Activated T-cell treated with anti-CD3 and anti-CD28 coated beads for 4 hours (primary cell): ENCODE data around the gene PRKAB1.

ENCODE experiments used
- DNase-seq: peaks from one replicate; pipeline ENCODE4 v3.0.0-alpha.2; 2020

The PRKAB1 gene

DNA sequence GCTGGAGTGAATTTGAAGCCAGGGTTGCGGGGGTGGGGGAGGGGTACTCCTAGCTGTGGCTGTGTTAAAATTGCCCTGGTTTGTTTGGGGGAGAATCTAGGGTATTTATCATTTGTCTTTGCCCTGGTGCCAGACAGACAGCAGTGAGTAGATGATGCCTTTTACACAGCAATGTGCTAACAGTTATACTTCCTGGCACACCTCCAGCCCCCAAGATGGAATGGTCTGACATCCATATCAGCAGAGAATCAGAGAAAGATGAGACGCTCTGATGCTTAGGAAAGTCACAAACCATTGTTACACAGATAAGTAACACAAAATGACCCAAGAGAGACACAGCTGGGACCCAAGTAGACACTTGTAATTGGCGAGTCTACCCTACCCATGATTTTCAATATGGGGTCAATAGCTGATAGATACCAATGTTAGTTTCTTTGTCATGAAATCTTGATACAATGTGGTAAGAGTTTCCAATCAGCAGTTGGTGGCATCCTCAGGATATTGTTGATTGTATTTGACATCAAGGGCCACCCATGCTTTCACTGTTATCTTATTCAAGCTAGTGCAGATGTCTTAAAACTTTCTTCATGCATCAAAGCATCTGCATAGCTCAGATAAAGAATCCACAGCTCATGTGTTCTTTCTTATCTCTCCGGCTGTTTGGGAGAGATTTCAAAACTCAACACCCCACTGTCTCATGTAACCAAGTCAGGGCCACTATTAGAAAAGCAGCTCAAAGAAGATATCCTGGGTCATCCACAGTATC is 2.6 kb upstream of the PRKAB1 start:
- DNase-seq = no peak

- no peak for DNase-seq
These were observed 1.6 kb upstream of the PRKAB1 start for GRCh38 chr12:119666226-119666795.

DNA sequence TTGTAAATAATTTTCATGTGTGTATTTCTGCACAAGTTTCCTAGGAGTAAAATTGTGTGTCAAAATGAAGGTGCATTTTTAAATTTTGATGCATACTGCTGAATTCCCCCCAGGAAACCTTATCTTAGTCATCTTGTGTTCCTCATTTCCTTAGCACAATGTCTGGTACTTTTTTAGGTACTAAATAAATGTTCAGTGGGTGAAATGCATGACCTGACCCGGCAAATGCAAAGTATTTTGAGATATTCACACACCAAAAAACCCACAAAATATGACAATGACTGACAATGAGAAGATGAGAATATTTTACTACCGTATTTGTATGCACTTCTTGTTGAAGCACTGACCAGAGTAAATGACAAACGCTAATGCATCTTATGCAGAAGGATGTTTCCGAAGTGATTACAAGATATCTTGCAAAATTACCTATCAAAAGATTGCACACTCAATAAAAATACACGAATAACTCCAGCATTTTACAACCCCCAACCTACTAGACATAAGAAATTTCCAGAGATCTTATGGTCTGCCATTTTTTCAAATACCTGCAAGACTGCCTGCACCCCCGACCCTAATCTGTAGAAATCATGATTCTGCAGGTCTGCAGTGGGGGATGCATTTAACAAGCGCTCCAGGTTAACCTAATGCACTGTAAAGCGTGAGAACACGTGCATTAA is 895 bp upstream of the PRKAB1 start:
- DNase-seq = no peak

DNA sequence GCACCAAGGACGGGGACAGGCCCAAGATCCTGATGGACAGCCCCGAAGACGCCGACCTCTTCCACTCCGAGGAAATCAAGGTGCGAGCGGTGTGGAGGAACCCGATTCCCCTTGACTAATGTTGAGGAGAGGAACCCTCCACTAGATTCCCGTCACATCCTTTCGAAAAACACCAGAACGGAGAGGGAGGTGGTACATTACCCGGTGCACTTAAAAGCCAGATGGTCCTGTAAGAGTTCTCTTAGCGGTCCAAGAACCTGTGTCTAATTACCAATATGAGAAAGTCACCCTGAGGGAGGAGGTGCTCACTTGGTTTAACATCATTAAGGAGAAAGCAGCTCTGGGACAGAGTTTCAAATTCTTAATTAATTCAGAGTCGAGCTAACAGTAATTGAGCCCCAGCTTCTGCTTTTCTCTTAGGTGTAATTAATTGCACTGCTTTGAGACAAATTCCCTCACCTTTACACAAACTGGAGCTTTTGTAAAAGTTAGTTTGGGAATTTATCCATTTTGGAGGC is 450 bp downstream of the PRKAB1 start:
- DNase-seq = no peak

GRCh38 chr12:119669744-119670472 is 2.0 kb downstream of the PRKAB1 start:
- no peak for DNase-seq

- DNase-seq = no peak
These were observed 3.1 kb downstream of the PRKAB1 start for GRCh38 chr12:119671070-119671469.

DNA sequence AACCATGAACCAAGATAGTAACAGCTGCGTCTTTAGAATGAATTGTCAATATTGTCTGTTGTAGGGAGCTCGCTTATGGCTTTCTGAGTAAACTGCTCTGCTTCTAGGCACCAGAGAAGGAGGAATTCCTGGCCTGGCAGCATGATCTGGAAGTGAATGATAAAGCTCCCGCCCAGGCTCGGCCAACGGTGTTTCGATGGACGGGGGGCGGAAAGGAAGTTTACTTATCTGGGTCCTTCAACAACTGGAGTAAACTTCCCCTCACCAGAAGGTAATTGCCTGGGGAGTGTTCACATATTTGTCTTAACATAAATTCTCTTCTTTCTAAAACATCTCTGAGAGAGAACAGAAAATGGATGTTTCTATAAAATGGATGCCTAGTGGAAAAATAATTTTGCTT is 4.3 kb downstream of the PRKAB1 start:
- DNase-seq = no peak

DNA sequence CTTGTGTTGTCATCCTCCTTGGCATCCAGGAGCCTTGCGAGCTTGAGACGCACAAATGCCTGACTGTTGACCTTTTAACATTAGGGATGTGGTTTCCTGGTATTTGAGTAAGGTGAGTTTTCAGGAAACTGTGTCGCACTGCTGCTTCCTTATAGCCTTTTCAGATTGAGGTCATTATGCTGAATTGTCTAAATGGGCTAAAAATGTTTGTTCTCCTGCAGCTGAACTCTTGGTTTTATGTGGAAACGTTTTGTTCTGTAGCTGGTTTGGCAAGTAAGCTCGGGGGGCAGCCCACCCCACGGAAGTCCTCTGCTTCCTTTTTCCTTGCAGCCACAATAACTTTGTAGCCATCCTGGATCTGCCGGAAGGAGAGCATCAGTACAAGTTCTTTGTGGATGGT is 5.7 kb downstream of the PRKAB1 start:
- DNase-seq = no peak

DNA sequence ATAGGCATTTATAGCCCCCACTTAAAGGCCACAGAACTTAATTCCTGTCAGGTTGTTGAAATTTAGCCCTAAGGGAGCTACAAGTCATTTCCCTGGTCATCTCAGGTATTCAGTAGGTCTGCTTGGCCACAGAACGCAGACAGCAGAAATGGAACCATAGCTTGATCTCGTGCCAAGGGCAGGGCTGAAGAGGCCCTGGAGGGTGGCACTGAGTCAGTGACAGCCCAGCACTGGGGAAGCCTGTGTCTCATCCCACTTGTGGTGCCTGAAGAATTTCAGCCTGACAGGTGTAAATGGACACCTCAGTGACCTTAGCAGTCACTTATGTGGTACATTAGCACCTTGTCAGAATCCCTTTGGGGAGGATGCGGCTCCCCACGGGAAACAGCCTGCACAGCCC is 6.6 kb downstream of the PRKAB1 start:
- DNase-seq = no peak

GRCh38 chr12:119676022-119676421 is 8.1 kb downstream of the PRKAB1 start:
- no peak for DNase-seq

- no peak for DNase-seq
These were observed 8.6 kb downstream of the PRKAB1 start for GRCh38 chr12:119676573-119676972.

GRCh38 chr12:119678459-119678858 is 10.5 kb downstream of the PRKAB1 start:
- no peak for DNase-seq

DNA sequence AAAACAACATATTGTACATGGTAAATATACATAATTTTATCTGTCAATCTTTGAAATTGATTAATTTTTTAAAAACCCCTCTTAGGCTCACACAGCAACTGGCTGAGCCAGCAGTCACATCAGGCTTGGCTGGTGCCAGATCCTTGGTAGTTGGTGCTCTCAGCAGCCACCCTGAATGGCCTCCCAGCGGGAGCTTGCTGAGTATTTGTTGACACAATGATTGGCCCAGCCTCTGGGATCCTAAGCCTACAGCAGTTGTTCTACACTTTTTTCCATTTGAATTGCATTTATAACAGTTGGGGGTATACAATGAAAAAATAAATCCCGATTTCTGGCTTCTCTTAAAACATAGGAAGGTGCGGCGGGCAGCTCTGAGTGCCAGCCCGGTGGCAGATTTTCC is 11.1 kb downstream of the PRKAB1 start:
- no peak for DNase-seq

GRCh38 chr12:119679490-119679889 is 11.6 kb downstream of the PRKAB1 start:
- no peak for DNase-seq

DNA sequence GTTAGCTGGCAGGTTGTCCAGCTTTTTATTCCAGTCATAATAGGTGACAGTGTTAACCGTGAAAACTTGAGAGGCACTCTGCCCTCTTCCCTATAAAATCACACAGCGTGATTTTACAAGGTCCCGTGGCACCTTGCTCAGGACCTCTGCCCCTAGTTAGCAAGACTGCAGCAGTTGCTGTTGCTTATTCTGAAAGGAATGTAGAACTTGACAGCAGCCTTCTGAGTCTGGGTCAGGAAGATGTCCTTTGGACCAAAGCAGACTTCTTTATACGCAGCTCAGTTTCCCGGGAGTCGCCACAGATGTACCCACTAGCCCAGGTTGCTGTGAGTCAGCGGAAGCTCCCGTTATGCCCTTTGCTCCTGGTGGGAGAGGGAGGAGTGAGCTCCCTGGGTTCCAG is 13.2 kb downstream of the PRKAB1 start:
- DNase-seq = no peak

DNA sequence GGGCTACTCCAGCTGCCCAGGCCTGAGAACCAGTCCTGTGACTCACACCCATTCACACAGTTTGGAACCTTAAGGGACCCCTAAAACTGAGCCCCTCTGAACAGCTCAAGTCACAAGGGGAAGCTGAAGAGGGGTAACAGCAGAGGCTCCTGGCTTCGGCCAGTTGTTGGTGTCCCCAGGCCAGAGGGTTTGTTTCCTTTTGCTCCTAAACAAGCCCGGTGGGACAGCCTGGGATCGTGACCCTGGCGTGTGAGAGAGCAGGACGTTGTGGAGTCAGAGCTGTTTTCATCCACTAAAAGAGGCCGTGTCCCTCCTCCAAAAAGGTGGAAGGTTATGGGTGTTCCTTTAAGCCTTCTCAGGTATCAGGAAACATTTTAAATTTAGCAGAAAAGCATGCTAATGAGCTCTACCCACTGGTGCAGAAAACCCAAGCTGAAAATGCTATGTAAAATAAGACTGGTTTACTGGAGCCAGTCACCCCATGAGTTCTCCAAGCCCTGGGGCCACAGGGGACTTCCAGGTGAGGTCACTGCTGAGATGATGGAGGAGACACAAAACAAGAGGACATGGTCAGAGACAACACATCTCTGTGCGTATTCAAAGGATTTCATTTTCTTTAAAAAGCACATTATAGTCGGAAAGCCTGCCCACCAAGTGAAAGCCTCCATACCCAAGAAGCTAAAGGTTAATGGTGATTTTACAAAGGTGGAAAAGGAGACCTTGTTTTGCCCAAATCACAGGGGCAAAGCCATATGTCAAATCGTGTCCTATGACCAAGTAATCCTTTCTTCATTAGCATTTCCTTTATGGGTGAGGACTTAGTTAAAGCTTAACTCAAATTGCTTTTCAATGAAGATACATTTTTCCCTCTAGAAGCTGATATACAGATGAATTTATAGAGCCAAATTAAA is 14.1 kb downstream of the PRKAB1 start:
- no peak for DNase-seq

DNA sequence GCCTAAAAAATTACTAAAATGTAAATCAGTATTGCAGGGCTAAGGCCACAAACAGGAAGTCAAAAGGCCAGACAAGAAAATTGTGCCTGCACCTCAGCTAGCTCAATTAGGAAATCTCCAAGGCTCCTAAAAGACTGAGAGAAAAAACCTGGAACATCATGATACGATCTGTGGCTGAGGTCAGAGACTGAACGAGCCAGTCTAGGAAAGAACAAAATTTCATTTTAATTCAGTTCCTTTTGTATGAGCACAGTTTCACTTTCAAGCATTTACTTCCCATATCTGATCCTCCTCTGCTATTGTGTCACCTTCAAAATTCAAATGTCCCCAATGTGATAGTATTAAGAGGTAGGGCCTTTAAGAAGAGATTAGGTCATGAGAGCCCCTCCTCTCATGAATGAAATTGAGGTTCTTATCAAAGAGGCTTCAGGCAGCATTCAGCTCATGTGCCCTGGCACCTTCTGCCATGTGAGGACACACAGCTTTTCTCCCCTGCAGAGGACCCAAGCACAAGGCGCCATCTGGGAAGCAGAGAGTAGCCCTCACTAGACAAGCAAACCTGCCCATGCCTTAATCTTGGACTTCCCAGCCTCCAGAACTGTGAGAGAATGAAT is 14.8 kb downstream of the PRKAB1 start:
- no peak for DNase-seq

GRCh38 chr12:119683413-119683812 is 15.5 kb downstream of the PRKAB1 start:
- DNase-seq = no peak

DNA sequence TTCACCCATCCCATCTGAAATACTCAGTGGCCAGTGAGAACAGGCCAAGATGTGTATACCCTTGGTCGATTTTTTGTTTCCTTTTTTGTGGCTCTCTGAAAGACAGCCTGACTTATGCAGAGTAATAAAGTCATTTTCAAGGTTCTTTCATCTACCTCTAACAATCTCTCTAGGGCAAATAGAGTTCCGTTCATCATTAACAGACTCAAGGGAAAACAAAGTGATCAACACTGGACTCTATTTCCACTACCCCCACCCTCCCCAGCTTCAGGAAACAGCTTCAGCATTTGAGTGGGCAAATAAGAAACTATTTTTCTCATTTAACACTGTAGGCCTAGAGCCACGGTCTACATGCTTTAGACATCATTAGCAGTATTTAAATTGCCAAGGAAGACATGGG is 15.9 kb downstream of the PRKAB1 start:
- DNase-seq = no peak

- no peak for DNase-seq
These were observed 16.9 kb downstream of the PRKAB1 start for GRCh38 chr12:119684711-119685369.

DNA sequence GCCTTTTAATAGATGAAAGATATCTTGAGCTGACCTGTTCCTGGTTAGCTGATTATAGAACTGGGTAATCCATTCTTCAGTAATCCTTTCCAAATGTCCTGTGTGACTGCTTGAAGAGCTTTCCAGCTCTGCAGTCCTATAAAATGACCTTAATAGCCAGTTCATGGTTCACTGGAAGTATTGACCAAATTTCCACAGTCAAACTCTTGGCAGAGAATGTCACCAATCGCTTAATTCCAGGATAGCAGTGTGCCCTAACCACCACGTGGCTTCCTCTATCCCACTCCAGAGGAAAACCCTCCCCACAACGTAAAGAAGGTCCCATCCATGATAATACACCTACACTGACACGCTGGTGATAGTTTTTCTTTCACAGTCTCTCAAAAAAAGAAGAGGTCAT is 17.4 kb downstream of the PRKAB1 start:
- no peak for DNase-seq
